CD4-positive, CD25-positive, alpha-beta regulatory T cell (primary cell): ENCODE measurements around the gene STK16. TPM values are rescaled to one million over a fixed set of nuclear protein-coding genes. Genes with fewer than 3 reads are reported as not detected.

Experiments used
- polyA plus RNA-seq, 4 donors: library from polyadenylated mRNA; unstranded; fragments of 300-500 nt; fragmentation: Illumina TruSeq; gene quantifications; one replicate each; pipeline ENCODE4 v1.2.3, GENCODE V29; 2021
- total RNA-seq: library from RNA; stranded (reverse); gene quantifications from one replicate; pipeline ENCODE4 v1.2.3, GENCODE V29; 2022

Gene STK16
- total and polyA plus RNA-seq, 5 donors from 2014 or later, result 14.8 to 26.1 (median 19.8) TPM

Other genes with a start within 250 kb of the STK16 start
- not detected for gene CFAP65, start 204.0 kb upstream of the STK16 start, total RNA-seq
- gene CFAP65, start 204.0 kb upstream of the STK16 start, polyA plus RNA-seq, result not detected
- gene IHH, start 184.6 kb upstream of the STK16 start, total RNA-seq, result not detected
- gene IHH, start 184.6 kb upstream of the STK16 start, polyA plus RNA-seq, result not detected
- 12.9 TPM for gene NHEJ1, start 84.7 kb upstream of the STK16 start, total RNA-seq
- 10 to 100 TPM; 24.6 to 29.1 (median 26.8) TPM for gene NHEJ1, start 84.7 kb upstream of the STK16 start, polyA plus RNA-seq
- 1.3 TPM for gene SLC23A3, start 75.5 kb upstream of the STK16 start, total RNA-seq
- gene SLC23A3, start 75.5 kb upstream of the STK16 start, polyA plus RNA-seq, result not detected
- 68.2 TPM for gene CNPPD1, start 68.6 kb upstream of the STK16 start, total RNA-seq
- 100 to 1,000 TPM; 100 to 143 (median 113) TPM for gene CNPPD1, start 68.6 kb upstream of the STK16 start, polyA plus RNA-seq
- 84.7 TPM for gene RETREG2, start 67.2 kb upstream of the STK16 start, total RNA-seq
- 10 to 100 TPM; 62.8 to 89.7 (median 72.1) TPM for gene RETREG2, start 67.2 kb upstream of the STK16 start, polyA plus RNA-seq
- gene ZFAND2B, start 38.7 kb upstream of the STK16 start, total RNA-seq, result 70.8 TPM
- 10 to 100 TPM; 54.4 to 72.1 (median 64.0) TPM for gene ZFAND2B, start 38.7 kb upstream of the STK16 start, polyA plus RNA-seq
- gene ABCB6, start 26.5 kb upstream of the STK16 start, total RNA-seq, result 6.0 TPM
- gene ABCB6, start 26.5 kb upstream of the STK16 start, polyA plus RNA-seq, result 1 to 10 TPM; 1.5 to 3.9 (median 1.7) TPM
- 68.0 TPM for gene ATG9A, start 15.8 kb upstream of the STK16 start, total RNA-seq
- 10 to 100 TPM; 18.7 to 21.0 (median 19.0) TPM for gene ATG9A, start 15.8 kb upstream of the STK16 start, polyA plus RNA-seq
- gene ANKZF1, start 15.7 kb upstream of the STK16 start, total RNA-seq, result 123 TPM
- 10 to 100 TPM; 23.5 to 37.5 (median 28.5) TPM for gene ANKZF1, start 15.7 kb upstream of the STK16 start, polyA plus RNA-seq
- gene GLB1L, start within 50 bp of the STK16 start, total RNA-seq, result 0.86 TPM
- 1 to 10 TPM in 1 of 4 donors, under 1 TPM in 2, not detected in 1; 0.78 to 1.1 (median 0.90) TPM for gene GLB1L, start within 50 bp of the STK16 start, polyA plus RNA-seq
- not detected for gene TUBA4B, start 7.8 kb downstream of the STK16 start, total RNA-seq
- gene TUBA4B, start 7.8 kb downstream of the STK16 start, polyA plus RNA-seq, result not detected
- 245 TPM for gene TUBA4A, start 8.4 kb downstream of the STK16 start, total RNA-seq
- 100 to 1,000 TPM; 217 to 323 (median 270) TPM for gene TUBA4A, start 8.4 kb downstream of the STK16 start, polyA plus RNA-seq
- gene DNAJB2, start 33.9 kb downstream of the STK16 start, total RNA-seq, result 133 TPM
- gene DNAJB2, start 33.9 kb downstream of the STK16 start, polyA plus RNA-seq, result 1 to 10 TPM; 6.0 to 7.3 (median 6.2) TPM
- gene PTPRN, start 63.9 kb downstream of the STK16 start, total RNA-seq, result not detected
- gene PTPRN, start 63.9 kb downstream of the STK16 start, polyA plus RNA-seq, result under 1 TPM in 1 of 4 donors, not detected in 3; 0.28 TPM
- not detected for gene RESP18, start 87.3 kb downstream of the STK16 start, total RNA-seq
- not detected for gene RESP18, start 87.3 kb downstream of the STK16 start, polyA plus RNA-seq
- gene DNPEP, start 142.4 kb downstream of the STK16 start, total RNA-seq, result 74.0 TPM
- 10 to 100 TPM; 51.2 to 76.1 (median 63.5) TPM for gene DNPEP, start 142.4 kb downstream of the STK16 start, polyA plus RNA-seq
- not detected for gene DES, start 172.9 kb downstream of the STK16 start, total RNA-seq
- not detected for gene DES, start 172.9 kb downstream of the STK16 start, polyA plus RNA-seq
- gene SPEG, start 189.4 kb downstream of the STK16 start, total RNA-seq, result 4.1 TPM
- gene SPEG, start 189.4 kb downstream of the STK16 start, polyA plus RNA-seq, result under 1 TPM in 1 of 4 donors, not detected in 3; 0.20 TPM